Trophoblast cell (in vitro differentiated cells and primary cell): Measurements from ENCODE around the gene SGCA.

ENCODE experiments used
- DNase-seq, 2 donors: peaks; one replicate each; pipeline ENCODE4 v3.0.0-alpha.2; 2016
- H2AFZ ChIP-seq: 2 replicates; pipeline ENCODE4 v1.6.1; 2013; ENCODE audit warnings: low read length, moderate library complexity, mild to moderate bottlenecking; ENCODE audit not compliant: insufficient read depth, poor library complexity
- H2AK5ac ChIP-seq: 2 replicates; pipeline ENCODE4 v1.6.1; 2013; ENCODE audit warnings: mild to moderate bottlenecking, low read length
- H2BK120ac ChIP-seq: 2 replicates; pipeline ENCODE4 v1.6.1; 2013; ENCODE audit warnings: low read length, mild to moderate bottlenecking, moderate library complexity; ENCODE audit not compliant: insufficient read depth, poor library complexity
- H2BK12ac ChIP-seq: 2 replicates; pipeline ENCODE4 v1.6.1; 2013; ENCODE audit warnings: mild to moderate bottlenecking, low read length, moderate library complexity
- H2BK5ac ChIP-seq: 2 replicates; pipeline ENCODE4 v1.6.1; 2013; ENCODE audit warnings: low read length, low read depth, moderate library complexity, mild to moderate bottlenecking; ENCODE audit not compliant: poor library complexity
- H3K14ac ChIP-seq: 2 replicates; pipeline ENCODE4 v1.6.1; 2013; ENCODE audit warnings: mild to moderate bottlenecking, low read length
- H3K18ac ChIP-seq: 2 replicates; pipeline ENCODE4 v1.6.1; 2013; ENCODE audit warnings: mild to moderate bottlenecking, low read length
- H3K23ac ChIP-seq: 2 replicates; pipeline ENCODE4 v1.6.1; 2013; ENCODE audit warnings: low read length
- H3K27ac ChIP-seq: 2 replicates; pipeline ENCODE4 v1.5.1; 2013; ENCODE audit warnings: low read depth, mild to moderate bottlenecking, inconsistent platforms, low read length, moderate library complexity
- H3K27me3 ChIP-seq: 2 replicates; pipeline ENCODE4 v1.6.1; 2013; ENCODE audit warnings: inconsistent platforms, mild to moderate bottlenecking, low read length, moderate library complexity; ENCODE audit not compliant: insufficient read depth
- H3K36me3 ChIP-seq, 2 experiments: 1 replicate in 1 of 2; 2 replicates in 1 of 2; pipeline ENCODE4 v1.6.1; 2013; ENCODE audit warnings: low read length in 2 of 2, mild to moderate bottlenecking in 2 of 2, moderate library complexity in 1 of 2; ENCODE audit not compliant: insufficient read depth in 2 of 2, control insufficient read depth in 1 of 2
- H3K4ac ChIP-seq: 2 replicates; pipeline ENCODE4 v1.6.1; 2013; ENCODE audit warnings: low read depth, mild to moderate bottlenecking, low read length, moderate library complexity
- H3K4me1 ChIP-seq, 2 experiments: 1 replicate in 1 of 2; 2 replicates in 1 of 2; pipeline ENCODE4 v1.6.1; 2013; ENCODE audit warnings: low read length in 2 of 2, mild to moderate bottlenecking in 2 of 2, moderate library complexity in 1 of 2; ENCODE audit not compliant: insufficient read depth in 2 of 2, control insufficient read depth in 1 of 2
- H3K4me2 ChIP-seq: 2 replicates; pipeline ENCODE4 v1.6.1; 2013; ENCODE audit warnings: inconsistent platforms, mild to moderate bottlenecking, low read length, moderate library complexity
- H3K4me3 ChIP-seq: 2 replicates; pipeline ENCODE4 v1.5.1; 2013; ENCODE audit warnings: mild to moderate bottlenecking, low read depth, low read length, inconsistent platforms
- H3K79me1 ChIP-seq: one replicate; pipeline ENCODE4 v1.6.1; 2013; ENCODE audit warnings: low read length
- H3K79me2 ChIP-seq: 2 replicates; pipeline ENCODE4 v1.6.1; 2013; ENCODE audit warnings: low read length, mild to moderate bottlenecking; ENCODE audit not compliant: control insufficient read depth, insufficient read depth, poor library complexity
- H3K9ac ChIP-seq: 2 replicates; pipeline ENCODE4 v1.6.1; 2013; ENCODE audit warnings: mild to moderate bottlenecking, low read length
- H3K9me3 ChIP-seq: 2 replicates; pipeline ENCODE4 v1.6.1; 2013; ENCODE audit warnings: low read depth, mild to moderate bottlenecking, control low read depth, inconsistent platforms, low read length; ENCODE audit not compliant: insufficient read depth
- H4K12ac ChIP-seq: 2 replicates; pipeline ENCODE4 v1.6.1; 2013; ENCODE audit warnings: low read depth, mild to moderate bottlenecking, low read length, moderate library complexity
- H4K8ac ChIP-seq: 2 replicates; pipeline ENCODE4 v1.6.1; 2013; ENCODE audit warnings: low read depth, mild to moderate bottlenecking, low read length, moderate library complexity
- H4K91ac ChIP-seq: one replicate; pipeline ENCODE4 v1.6.1; 2013; ENCODE audit warnings: low read depth, mild to moderate bottlenecking, low read length, moderate library complexity
- WGBS: extraction: QIAGEN DNeasy Blood & Tissue Kit; methylation state at CpG from one replicate; pipeline ENCODE4 v1.1.7; 2013; ENCODE audit warnings: missing lambda C conversion rate; ENCODE audit not compliant: insufficient read length, insufficient coverage; ENCODE audit errors: extremely low coverage; 5-methylcytosine and 5-hydroxymethylcytosine counted together

SGCA gene

GRCh38 chr17:50146230-50146926 is 19.4 kb upstream of the SGCA start:
- Histone ChIP-seq H3K18ac (no peak overlapping the region), H3K9me3 (no peaks in the 10 kb centered on the region), H4K8ac (no peak overlapping the region), H2AK5ac (no peak overlapping the region), H3K79me2 (peaks cover 16% of the 10 kb centered on the region), H2BK5ac (no peak overlapping the region), H3K4me2 (no peak overlapping the region), H4K12ac (no peak overlapping the region), H4K91ac (no peak overlapping the region), H3K9ac (no peak overlapping the region), H3K27me3 (no peaks in the 10 kb centered on the region), H3K79me1 (peaks cover 16% of the 10 kb centered on the region), H2AFZ (no peak overlapping the region), H3K23ac (no peak overlapping the region), H3K4ac (no peak overlapping the region), H2BK120ac (no peak overlapping the region), H3K4me3 (no peak overlapping the region), H3K14ac (no peak overlapping the region), H2BK12ac (no peak overlapping the region), H3K4me1 (peaks cover 7 to 22% of the 10 kb centered on the region in 2 experiments), H3K27ac (no peak overlapping the region), H3K36me3 (peaks cover 47 to 52% of the 10 kb centered on the region in 2 experiments)
- DNase-seq, result no peak
- WGBS, result no CpG with 5 or more reads among the region's 10 CpGs

GRCh38 chr17:50146927-50147665 is 18.7 kb upstream of the SGCA start:
- H3K4me2 ChIP-seq, result no peak overlapping the region

GRCh38 chr17:50147841-50148225 is 18.0 kb upstream of the SGCA start:
- Histone ChIP-seq H4K8ac (no peak overlapping the region), H3K27ac (no peak overlapping the region), H2AFZ (no peak overlapping the region), H4K12ac (no peak overlapping the region), H3K9ac (no peak overlapping the region), H2AK5ac (no peak overlapping the region), H4K91ac (no peak overlapping the region), H3K4me2 (peak overlapping the region; percentile 95), H3K23ac (no peak overlapping the region), H3K4me3 (no peak overlapping the region), H2BK12ac (no peak overlapping the region), H2BK5ac (no peak overlapping the region), H3K9me3 (no peaks in the 10 kb centered on the region), H3K4me1 (peaks cover 15 to 27% of the 10 kb centered on the region in 2 experiments), H3K18ac (no peak overlapping the region), H3K79me2 (peaks cover 19% of the 10 kb centered on the region), H3K27me3 (no peaks in the 10 kb centered on the region), H3K36me3 (peaks cover 34 to 39% of the 10 kb centered on the region in 2 experiments), H3K14ac (no peak overlapping the region), H2BK120ac (no peak overlapping the region), H3K79me1 (peaks cover 23% of the 10 kb centered on the region), H3K4ac (no peak overlapping the region)
- no CpG with 5 or more reads among the region's 5 CpGs for WGBS
- DNase-seq, result peak in 1 of 2 donors; percentile 22

More at GRCh38 chr17:50146927-50147665, 18.7 kb upstream of the SGCA start:
- no peak overlapping the region for H4K91ac ChIP-seq
- H3K79me1 ChIP-seq, result peaks cover 19% of the 10 kb centered on the region
- H2AK5ac ChIP-seq, result no peak overlapping the region
- H3K14ac ChIP-seq, result no peak overlapping the region
- no peak overlapping the region for H3K18ac ChIP-seq
- DNase-seq, result no peak
- no peaks in the 10 kb centered on the region for H3K9me3 ChIP-seq
- peaks cover 11 to 24% of the 10 kb centered on the region in 2 experiments for H3K4me1 ChIP-seq
- no peak overlapping the region for H3K23ac ChIP-seq
- no peaks in the 10 kb centered on the region for H3K27me3 ChIP-seq
- H3K36me3 ChIP-seq, result peaks cover 42 to 47% of the 10 kb centered on the region in 2 experiments
- H4K12ac ChIP-seq, result no peak overlapping the region
- no peak overlapping the region for H2BK120ac ChIP-seq
- H3K4me3 ChIP-seq, result no peak overlapping the region
- H3K79me2 ChIP-seq, result peaks cover 17% of the 10 kb centered on the region
- no peak overlapping the region for H2BK12ac ChIP-seq
- H3K27ac ChIP-seq, result no peak overlapping the region
- no peak overlapping the region for H3K9ac ChIP-seq
- WGBS, result no CpG with 5 or more reads among the region's 15 CpGs
- no peak overlapping the region for H4K8ac ChIP-seq
- no peak overlapping the region for H2BK5ac ChIP-seq
- H3K4ac ChIP-seq, result peak overlapping the region; percentile 12
- no peak overlapping the region for H2AFZ ChIP-seq

- no peak overlapping the region for H4K91ac ChIP-seq
- peak overlapping the region; percentile 95 for H3K4me2 ChIP-seq
- no peak overlapping the region for H4K8ac ChIP-seq
- H3K27ac ChIP-seq, result no peak overlapping the region
- H3K18ac ChIP-seq, result no peak overlapping the region
- H3K9me3 ChIP-seq, result no peaks in the 10 kb centered on the region
- H3K9ac ChIP-seq, result no peak overlapping the region
- H2BK120ac ChIP-seq, result no peak overlapping the region
- H3K14ac ChIP-seq, result no peak overlapping the region
- peaks cover 28 to 33% of the 10 kb centered on the region in 2 experiments for H3K36me3 ChIP-seq
- no peak overlapping the region for H4K12ac ChIP-seq
- H2BK12ac ChIP-seq, result no peak overlapping the region
- H2AFZ ChIP-seq, result no peak overlapping the region
- H3K4ac ChIP-seq, result peak overlapping the region; percentile 24
- H2BK5ac ChIP-seq, result no peak overlapping the region
- H3K23ac ChIP-seq, result no peak overlapping the region
- H2AK5ac ChIP-seq, result no peak overlapping the region
- peaks cover 19% of the 10 kb centered on the region for H3K79me2 ChIP-seq
- peak overlapping the region; percentile 62 for H3K4me3 ChIP-seq
- peaks cover 23% of the 10 kb centered on the region for H3K79me1 ChIP-seq
- H3K27me3 ChIP-seq, result no peaks in the 10 kb centered on the region
- peak; percentile 61 to 70 for DNase-seq
- WGBS, result no CpG with 5 or more reads among the region's 25 CpGs
- H3K4me1 ChIP-seq, result peaks cover 15 to 27% of the 10 kb centered on the region in 2 experiments
These were observed 17.3 kb upstream of the SGCA start for GRCh38 chr17:50148226-50149090.
